ENCODE results near the gene USHBP1.

- no peak for TF ChIP-seq CTCF (IDR thresholded peaks at IDR 0.05)
- no peak for TF ChIP-seq EP300 (IDR thresholded peaks at IDR 0.05)
- TF ChIP-seq POLR2A (IDR thresholded peaks at IDR 0.05): no peak
Measured at GRCh38 chr19:17294051-17294891, 29.7 kb upstream of the USHBP1 start.
